Measurements from ENCODE around the gene SERINC1.

DNA sequence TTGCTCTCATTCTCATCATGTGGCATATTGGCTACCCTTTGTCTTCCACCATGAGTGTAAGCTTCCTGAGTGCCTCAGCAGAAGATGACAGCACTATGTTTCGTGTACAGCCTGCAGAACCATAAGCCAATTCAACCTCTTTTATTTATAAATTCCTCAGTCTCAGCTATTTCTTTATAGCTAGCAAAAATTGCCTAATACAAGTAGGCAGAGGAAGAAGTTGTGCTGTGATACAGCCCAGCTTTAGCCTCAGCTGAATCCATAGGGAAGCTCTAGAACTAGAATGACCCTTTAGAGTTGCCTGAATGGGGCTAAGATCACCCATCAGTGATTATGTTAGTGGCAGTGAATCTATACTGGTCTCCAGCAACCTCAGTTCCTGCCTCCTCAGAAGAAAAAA is 19.0 kb upstream of the SERINC1 start:
- TF ChIP-seq, protein P1, sequence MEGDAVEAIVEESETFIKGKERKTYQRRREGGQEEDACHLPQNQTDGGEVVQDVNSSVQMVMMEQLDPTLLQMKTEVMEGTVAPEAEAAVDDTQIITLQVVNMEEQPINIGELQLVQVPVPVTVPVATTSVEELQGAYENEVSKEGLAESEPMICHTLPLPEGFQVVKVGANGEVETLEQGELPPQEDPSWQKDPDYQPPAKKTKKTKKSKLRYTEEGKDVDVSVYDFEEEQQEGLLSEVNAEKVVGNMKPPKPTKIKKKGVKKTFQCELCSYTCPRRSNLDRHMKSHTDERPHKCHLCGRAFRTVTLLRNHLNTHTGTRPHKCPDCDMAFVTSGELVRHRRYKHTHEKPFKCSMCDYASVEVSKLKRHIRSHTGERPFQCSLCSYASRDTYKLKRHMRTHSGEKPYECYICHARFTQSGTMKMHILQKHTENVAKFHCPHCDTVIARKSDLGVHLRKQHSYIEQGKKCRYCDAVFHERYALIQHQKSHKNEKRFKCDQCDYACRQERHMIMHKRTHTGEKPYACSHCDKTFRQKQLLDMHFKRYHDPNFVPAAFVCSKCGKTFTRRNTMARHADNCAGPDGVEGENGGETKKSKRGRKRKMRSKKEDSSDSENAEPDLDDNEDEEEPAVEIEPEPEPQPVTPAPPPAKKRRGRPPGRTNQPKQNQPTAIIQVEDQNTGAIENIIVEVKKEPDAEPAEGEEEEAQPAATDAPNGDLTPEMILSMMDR (IDR thresholded peaks at IDR 0.05): no peak
- TF ChIP-seq POLR2A (IDR thresholded peaks at IDR 0.05) (no peak), POLR2AphosphoS5 (IDR thresholded peaks at IDR 0.05) (no peak)
